Fibroblast of skin of back (primary cell): Measurements from ENCODE around the gene ITSN1.
"Not testable (repeated sequence)": the region's sequence is repeated elsewhere in the genome, so short reads cannot be mapped to it uniquely, and the experiment has no call there.

Source experiments
- DNase-seq: peaks from one replicate; pipeline ENCODE4 v3.0.0-alpha.2; 2013

Gene ITSN1

DNA sequence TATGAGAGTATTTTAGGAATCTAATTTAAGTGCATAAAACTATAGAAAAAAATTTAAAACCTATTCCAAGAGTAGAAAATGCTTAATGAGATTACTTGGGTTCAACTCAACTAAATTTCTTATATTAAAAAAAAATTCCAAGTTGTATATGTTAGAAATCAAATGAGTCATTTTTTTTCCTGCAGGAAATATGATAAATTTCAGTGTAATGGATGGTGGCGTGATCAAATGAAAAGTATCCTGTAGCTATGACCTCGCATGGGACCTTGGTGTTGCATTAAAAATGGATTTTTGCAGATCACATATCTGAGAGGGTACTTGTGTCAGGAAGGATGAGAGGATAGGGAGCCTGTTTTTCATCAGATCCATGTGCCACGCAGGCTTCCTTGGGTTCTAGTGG lies 255.4 kb downstream of the ITSN1 start:
- no peak for DNase-seq

DNA sequence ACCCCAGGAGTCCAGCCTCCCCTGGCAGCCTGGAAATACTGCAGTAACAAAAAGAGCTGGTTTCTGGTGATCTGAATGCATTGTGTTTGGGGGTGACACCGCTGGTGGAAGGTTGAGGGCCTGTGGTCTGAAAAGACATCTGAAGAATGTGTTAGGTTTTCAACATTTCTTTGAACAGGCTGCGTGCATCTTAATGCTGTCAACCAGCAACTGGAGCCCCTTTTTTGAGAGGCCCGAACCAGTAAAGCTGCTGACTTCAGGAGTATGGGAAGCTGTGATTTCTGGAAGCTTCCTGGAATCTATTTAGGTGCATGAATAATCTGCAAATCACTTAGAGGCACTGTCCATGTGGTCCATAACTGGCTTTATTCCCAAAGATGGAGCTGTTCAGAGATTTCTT lies 256.3 kb downstream of the ITSN1 start:
- no peak for DNase-seq

- DNase-seq = peak; percentile 22
Measured at GRCh38 chr21:33899199-33899598, 256.9 kb downstream of the ITSN1 start.

DNA sequence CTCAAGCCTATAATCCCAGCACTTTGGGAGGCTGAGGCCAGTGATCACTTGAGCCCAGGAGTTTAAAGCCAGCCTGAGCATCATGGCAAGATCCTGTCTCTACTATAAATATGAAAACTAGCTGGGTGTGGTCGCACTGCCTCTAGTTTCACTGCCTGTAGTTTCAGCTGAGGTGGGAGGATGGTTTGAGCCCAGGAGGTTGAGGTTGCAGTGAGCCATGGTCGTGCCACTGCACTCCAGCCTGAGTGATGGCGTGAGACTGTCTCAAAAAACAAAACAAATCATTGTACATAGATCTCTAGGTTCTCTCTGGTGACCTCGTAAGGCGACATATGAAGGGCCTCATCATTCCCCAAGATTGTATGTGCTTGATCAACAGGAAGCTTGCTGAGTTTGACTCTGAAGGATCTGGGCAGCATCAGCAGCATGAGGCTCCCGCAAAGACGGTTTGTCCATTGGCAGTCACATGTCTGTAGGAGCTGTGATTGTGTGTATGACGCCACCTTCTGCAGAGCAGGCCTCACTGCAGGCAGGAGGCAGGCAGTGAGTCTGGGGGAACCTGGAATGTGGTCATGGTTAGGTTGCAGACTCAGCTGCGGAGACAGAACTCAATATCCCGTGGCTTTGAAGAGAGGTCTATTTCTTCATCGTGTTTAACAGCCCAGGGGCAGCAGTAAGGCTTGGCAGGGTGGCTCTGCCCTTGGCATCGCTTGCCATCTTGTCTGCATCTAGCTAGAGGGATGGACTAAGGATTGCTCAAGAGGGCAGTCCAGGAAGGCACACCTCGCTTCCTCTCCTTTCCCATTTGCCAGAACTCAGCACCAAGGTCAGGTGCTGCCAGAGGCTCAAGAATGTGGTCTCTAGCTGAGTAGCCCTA lies 259.3 kb downstream of the ITSN1 start:
- DNase-seq = peak; percentile 70

DNA sequence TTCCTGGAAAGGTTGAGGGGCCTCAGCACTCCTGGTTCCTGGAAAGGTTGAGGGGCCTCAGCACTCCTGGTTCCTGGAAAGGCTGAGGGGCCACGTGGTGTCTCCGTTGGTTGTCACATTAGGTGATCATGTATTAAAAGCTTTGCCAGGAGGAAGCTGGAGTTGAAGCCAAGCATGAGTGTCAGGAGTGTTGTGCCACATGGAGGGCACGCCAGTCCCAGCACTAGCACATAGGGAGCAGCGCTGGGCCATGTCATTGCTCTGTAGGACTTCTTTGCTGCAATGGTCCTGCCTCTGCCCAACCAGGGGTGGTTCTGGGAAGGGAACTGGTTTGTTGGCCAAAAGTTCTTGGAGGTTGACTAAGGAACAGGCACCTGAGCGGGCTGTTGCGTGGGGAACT lies 260.0 kb downstream of the ITSN1 start:
- no peak for DNase-seq

DNA sequence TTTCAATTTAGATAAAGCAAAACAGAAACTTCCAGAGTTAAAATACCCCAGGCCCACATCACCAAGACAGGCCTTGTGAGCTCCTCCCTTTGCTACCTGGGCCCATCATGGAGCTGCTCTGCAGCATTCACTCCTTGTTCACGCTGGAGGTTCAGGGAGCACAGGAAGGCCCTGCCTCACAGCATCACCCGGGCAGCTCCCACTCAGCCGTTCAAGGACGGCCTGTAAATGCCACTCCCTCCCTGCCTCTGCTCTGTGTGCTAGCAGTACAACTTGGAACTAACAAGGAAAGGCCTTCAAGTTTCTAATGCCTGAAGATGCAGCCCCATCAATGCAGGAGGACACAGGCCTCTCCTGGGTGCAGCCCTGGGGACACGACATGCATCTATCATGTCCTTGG lies 261.7 kb downstream of the ITSN1 start:
- DNase-seq = no peak

DNA sequence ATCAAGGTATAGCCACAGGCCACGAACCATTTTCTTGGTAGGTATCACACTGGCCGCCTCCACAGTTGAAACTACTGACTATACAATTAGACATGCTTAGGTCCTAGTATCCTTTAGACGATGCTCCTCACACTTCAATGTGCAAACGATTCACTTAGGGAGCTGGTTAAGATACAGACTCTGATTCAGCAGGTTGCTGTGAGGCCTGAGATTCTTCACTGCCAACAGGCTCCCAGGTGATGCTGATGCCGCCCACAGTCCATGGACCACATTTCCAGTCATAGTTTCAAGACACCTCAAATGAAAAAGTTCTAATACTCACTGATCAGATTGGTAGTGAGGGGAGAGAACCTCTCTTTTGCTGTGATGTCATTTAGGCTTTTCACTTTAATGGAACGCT lies 266.5 kb downstream of the ITSN1 start:
- DNase-seq = no peak

DNA sequence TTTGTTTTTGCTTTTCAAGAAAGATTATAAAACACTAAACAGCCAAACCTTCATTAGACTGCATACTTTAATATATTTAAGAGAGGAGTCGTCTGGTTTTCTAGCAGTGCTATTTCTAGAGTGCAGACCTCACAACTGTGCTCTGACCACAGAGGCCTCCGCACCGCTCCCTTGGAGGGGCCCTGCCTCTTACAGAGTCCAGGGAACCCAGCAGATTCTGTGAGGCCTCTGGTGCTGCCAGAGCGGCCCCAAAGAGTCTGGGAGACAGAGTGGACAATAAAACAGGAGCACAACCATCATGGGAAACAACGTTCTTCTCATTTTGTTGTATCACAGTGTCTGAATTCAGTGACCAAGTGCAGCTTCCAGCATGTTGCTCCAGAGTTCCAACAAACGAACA lies 267.5 kb downstream of the ITSN1 start:
- no peak for DNase-seq

GRCh38 chr21:33914188-33914587 lies 271.9 kb downstream of the ITSN1 start:
- no peak for DNase-seq

GRCh38 chr21:33915368-33916199 lies 273.3 kb downstream of the ITSN1 start, which contains the start of gene ATP5PO:
Gene ATP5PO, minus strand, starts transcription at chr21:33915804. Its CDS starts 41 bp downstream, at chr21:33915763.
- peak; percentile 98 for DNase-seq

DNA sequence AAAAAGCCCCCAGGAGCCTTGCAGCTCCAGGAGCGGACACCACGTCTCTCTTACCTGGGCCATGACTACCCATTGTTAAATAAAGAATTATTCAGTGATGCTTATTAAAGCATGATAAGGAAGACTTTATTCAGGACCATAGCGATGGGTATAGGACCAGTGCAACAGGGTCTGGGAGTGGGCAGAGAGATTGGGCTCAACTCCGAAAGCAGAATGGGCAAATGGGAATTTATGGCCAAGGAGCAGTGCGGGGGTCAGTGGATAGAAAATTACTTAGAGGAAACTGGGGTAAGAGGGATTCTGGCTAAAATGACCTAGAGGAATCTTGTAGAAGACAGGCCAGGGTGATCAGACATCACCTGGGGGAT lies 273.9 kb downstream of the ITSN1 start:
- no peak for DNase-seq

DNA sequence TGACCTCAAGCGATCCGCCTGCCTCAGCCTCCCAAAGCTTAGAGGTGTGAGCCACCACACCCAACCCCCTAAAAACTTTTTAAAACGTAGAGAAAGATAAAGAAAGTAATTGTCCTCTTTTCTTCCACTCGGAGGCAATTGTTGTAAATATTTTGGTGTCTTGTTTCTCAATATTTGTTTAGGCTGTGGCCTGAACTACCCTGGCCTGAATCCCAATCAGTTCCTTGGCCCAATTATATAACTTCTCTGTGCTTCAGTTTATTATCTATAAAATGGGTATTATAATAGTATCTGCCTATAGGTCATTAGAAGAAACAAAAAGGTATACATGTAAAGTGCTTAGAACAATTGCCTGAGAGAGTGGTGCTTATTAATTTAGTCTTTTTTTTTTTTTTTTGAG lies 275.1 kb downstream of the ITSN1 start:
- DNase-seq = no peak

- DNase-seq = peak; percentile 73
Measured at GRCh38 chr21:33924079-33924765, 281.9 kb downstream of the ITSN1 start.

- no peak for DNase-seq
Measured at GRCh38 chr21:33924766-33925100, 282.4 kb downstream of the ITSN1 start.

DNA sequence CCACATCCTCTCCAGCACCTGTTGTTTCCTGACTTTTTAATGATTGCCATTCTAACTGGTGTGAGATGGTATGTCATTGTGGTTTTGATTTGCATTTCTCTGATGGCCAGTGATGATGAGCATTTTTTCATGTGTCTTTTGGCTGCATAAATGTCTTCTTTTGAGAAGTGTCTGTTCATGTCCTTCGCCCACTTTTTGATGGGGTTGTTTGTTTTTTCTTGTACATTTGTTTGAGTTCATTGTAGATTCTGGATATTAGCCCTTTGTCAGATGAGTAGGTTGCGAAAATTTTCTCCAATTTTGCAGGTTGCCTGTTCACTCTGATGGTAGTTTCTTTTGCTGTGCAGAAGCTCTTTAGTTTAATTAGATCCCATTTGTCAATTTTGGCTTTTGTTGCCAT lies 283.9 kb downstream of the ITSN1 start:
- not testable (repeated sequence) for DNase-seq

- not testable (repeated sequence) for DNase-seq
Measured at GRCh38 chr21:33931052-33931798, 288.9 kb downstream of the ITSN1 start.

DNA sequence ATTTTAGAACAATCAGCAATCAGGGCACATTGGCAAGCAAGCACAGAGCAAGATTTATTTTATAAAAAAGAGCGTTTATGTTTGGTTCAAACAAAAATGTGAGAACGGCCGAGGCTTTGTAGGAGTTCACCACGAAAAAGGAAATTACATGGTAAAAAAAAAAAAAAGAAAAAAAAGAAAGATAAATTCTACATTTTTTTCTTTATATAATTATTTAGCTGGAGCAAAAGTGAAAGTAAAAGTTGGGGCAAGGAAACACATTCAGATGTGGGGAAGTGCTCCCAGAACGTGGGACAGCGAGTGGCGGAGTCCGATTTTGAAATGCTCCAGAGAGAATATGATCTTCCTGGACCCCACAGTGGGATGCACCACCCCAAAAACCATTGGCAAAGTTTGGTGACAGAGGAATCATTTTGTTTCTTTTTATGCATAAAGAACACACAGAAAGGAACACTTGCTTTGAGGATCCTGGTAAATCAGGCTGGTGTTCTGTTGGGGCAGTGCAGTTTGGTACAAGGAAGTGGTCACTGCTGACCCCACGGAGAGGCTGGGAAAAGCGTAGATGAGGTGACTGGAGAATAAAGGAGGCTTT lies 289.6 kb downstream of the ITSN1 start:
- DNase-seq = peak; percentile 21

DNA sequence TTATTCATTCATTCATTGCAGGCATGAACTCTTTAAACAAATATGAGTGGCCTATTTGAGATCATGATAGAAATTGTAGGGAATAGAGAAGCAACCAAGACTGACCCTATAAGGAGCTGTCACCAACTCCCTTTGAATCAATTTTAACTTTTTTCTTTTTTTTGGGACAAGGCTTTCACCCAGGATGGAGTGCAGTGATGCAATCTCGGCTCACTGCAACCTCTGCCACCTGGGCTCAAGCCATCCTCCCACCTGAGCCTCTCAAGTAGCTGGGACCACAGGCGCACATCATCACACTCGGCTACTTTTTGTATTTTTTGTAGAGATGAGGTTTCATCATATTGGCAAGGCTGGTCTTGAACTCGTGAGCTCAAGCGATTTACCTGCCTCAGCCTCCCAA lies 290.4 kb downstream of the ITSN1 start:
- no peak for DNase-seq

GRCh38 chr21:33936301-33937038 lies 294.2 kb downstream of the ITSN1 start:
- DNase-seq = peak; percentile 18

GRCh38 chr21:33937146-33937545 lies 294.8 kb downstream of the ITSN1 start:
- no peak for DNase-seq

GRCh38 chr21:33937931-33938339 lies 295.6 kb downstream of the ITSN1 start:
- DNase-seq = no peak
